H9 (cell line): ENCODE results near the gene TMEM169. TPM values are rescaled to one million over a fixed set of nuclear protein-coding genes. Genes with fewer than 3 reads are reported as not detected.

Experiments used
- DNase-seq: peaks from one replicate; pipeline ENCODE4 v3.0.0-alpha.2; 2017
- H2AFZ ChIP-seq: one replicate; pipeline ENCODE4 v1.6.1; 2013; ENCODE audit warnings: mild to moderate bottlenecking, low read length, control low read depth, moderate library complexity
- H2AK5ac ChIP-seq: 2 replicates; pipeline ENCODE4 v1.6.1; 2013; ENCODE audit warnings: low read length, control low read depth, mixed read lengths; ENCODE audit not compliant: insufficient read length
- H2BK120ac ChIP-seq: one replicate; pipeline ENCODE4 v1.6.1; 2013; ENCODE audit warnings: low read depth, mild to moderate bottlenecking, low read length, control low read depth, inconsistent platforms; ENCODE audit not compliant: poor library complexity, severe bottlenecking
- H2BK12ac ChIP-seq: 2 replicates; pipeline ENCODE4 v1.6.1; 2013; ENCODE audit warnings: low read length, control low read depth, mixed read lengths, low read depth; ENCODE audit not compliant: insufficient read length
- H2BK15ac ChIP-seq: 2 replicates; pipeline ENCODE4 v1.6.1; 2013; ENCODE audit warnings: low read depth, low read length, control low read depth
- H2BK20ac ChIP-seq: one replicate; pipeline ENCODE4 v1.6.1; 2013; ENCODE audit warnings: low read depth, mild to moderate bottlenecking, low read length, control low read depth, inconsistent platforms; ENCODE audit not compliant: poor library complexity, severe bottlenecking
- H2BK5ac ChIP-seq: 2 replicates; pipeline ENCODE4 v1.6.1; 2013; ENCODE audit warnings: low read length, control low read depth, mixed read lengths; ENCODE audit not compliant: insufficient read length
- H3K14ac ChIP-seq: 2 replicates; pipeline ENCODE4 v1.6.1; 2013; ENCODE audit warnings: low read length, control low read depth; ENCODE audit not compliant: insufficient read depth
- H3K18ac ChIP-seq: 2 replicates; pipeline ENCODE4 v1.6.1; 2013; ENCODE audit warnings: low read depth, mild to moderate bottlenecking, mixed read lengths, low read length, control low read depth; ENCODE audit not compliant: insufficient read length
- H3K23ac ChIP-seq: 2 replicates; pipeline ENCODE4 v1.6.1; 2013; ENCODE audit warnings: low read length, control low read depth, mixed read lengths, low read depth; ENCODE audit not compliant: insufficient read length
- H3K23me2 ChIP-seq: 2 replicates; pipeline ENCODE4 v1.6.1; 2013; ENCODE audit warnings: low read depth, mild to moderate bottlenecking, mixed read lengths, low read length, control low read depth; ENCODE audit not compliant: insufficient read length, poor library complexity, severe bottlenecking
- H3K27ac ChIP-seq: 2 replicates; pipeline ENCODE4 v1.5.1; 2013; ENCODE audit warnings: low read length, control low read depth, mixed read lengths, low read depth; ENCODE audit not compliant: insufficient read length
- H3K27me3 ChIP-seq: 2 replicates; pipeline ENCODE4 v1.6.1; 2013; ENCODE audit warnings: low read length, control low read depth, inconsistent platforms; ENCODE audit not compliant: insufficient read depth
- H3K4ac ChIP-seq: 2 replicates; pipeline ENCODE4 v1.6.1; 2013; ENCODE audit warnings: low read depth, mild to moderate bottlenecking, control low read depth, inconsistent platforms, low read length, moderate library complexity
- H3K4me1 ChIP-seq: 2 replicates; pipeline ENCODE4 v1.6.1; 2013; ENCODE audit warnings: low read length, control low read depth, inconsistent platforms; ENCODE audit not compliant: insufficient read depth
- H3K4me2 ChIP-seq: 2 replicates; pipeline ENCODE4 v1.6.1; 2013; ENCODE audit warnings: low read length, control low read depth, mixed read lengths; ENCODE audit not compliant: insufficient read length, insufficient read depth
- H3K56ac ChIP-seq: 2 replicates; pipeline ENCODE4 v1.6.1; 2013; ENCODE audit warnings: low read depth, mild to moderate bottlenecking, mixed read lengths, low read length, control low read depth; ENCODE audit not compliant: insufficient read length
- H3K79me1 ChIP-seq: 2 replicates; pipeline ENCODE4 v1.6.1; 2013; ENCODE audit warnings: low read depth, mild to moderate bottlenecking, moderate library complexity, low read length, control low read depth, inconsistent platforms; ENCODE audit not compliant: insufficient read depth, poor library complexity, severe bottlenecking
- H3K79me2 ChIP-seq: 2 replicates; pipeline ENCODE4 v1.6.1; 2013; ENCODE audit warnings: low read length, control low read depth, inconsistent platforms; ENCODE audit not compliant: insufficient read depth
- H3K9ac ChIP-seq: 2 replicates; pipeline ENCODE4 v1.6.1; 2013; ENCODE audit warnings: low read length, control low read depth, mixed read lengths; ENCODE audit not compliant: insufficient read length; ENCODE audit errors: extremely low read depth
- H3K9me3 ChIP-seq: one replicate; pipeline ENCODE4 v1.6.1; 2013; ENCODE audit warnings: low read depth, low read length, inconsistent platforms; ENCODE audit not compliant: control insufficient read depth
- H3T11ph ChIP-seq: one replicate; pipeline ENCODE4 v1.6.1; 2013; ENCODE audit warnings: mild to moderate bottlenecking, low read length, control low read depth, inconsistent platforms
- H4K20me1 ChIP-seq: one replicate; pipeline ENCODE4 v1.6.1; 2013; ENCODE audit not compliant: control insufficient read depth, insufficient read length, insufficient read depth
- H4K5ac ChIP-seq: 2 replicates; pipeline ENCODE4 v1.6.1; 2013; ENCODE audit warnings: low read depth, mild to moderate bottlenecking, mixed read lengths, low read length, control low read depth; ENCODE audit not compliant: insufficient read length
- H4K8ac ChIP-seq: replicated peaks from 2 replicates; pipeline ENCODE4 v1.6.1; 2013; ENCODE audit warnings: low read length, control low read depth, mixed read lengths, low read depth; ENCODE audit not compliant: insufficient read length
- H4K91ac ChIP-seq: 2 replicates; pipeline ENCODE4 v1.6.1; 2013; ENCODE audit warnings: low read depth, mild to moderate bottlenecking, moderate library complexity, mixed read lengths, low read length, control low read depth; ENCODE audit not compliant: insufficient read length
- H3K27ac Mint-ChIP-seq, 3 experiments: 2 replicates in 2 of 3; 3 replicates in 1 of 3; pipeline ENCODE4 v1.8.0; 2020 to 2021; ENCODE audit warnings: mixed read lengths in 3 of 3, mild to moderate bottlenecking in 1 of 3, moderate library complexity in 1 of 3
- H3K27me3 Mint-ChIP-seq: 2 replicates; pipeline ENCODE4 v1.8.0; 2021; ENCODE audit warnings: low read depth, mild to moderate bottlenecking, moderate library complexity, mixed read lengths
- H3K36me3 Mint-ChIP-seq, 3 experiments: 2 replicates in 2 of 3; 3 replicates in 1 of 3; pipeline ENCODE4 v1.8.0; 2020 to 2021; ENCODE audit warnings: low read depth in 3 of 3, mixed read lengths in 3 of 3; ENCODE audit not compliant: insufficient read depth in 1 of 3
- H3K4me1 Mint-ChIP-seq, 2 experiments: 2 replicates each; pipeline ENCODE4 v1.8.0; 2020; ENCODE audit warnings: mixed read lengths in 2 of 2
- H3K4me3 Mint-ChIP-seq, 2 experiments: 2 replicates in 1 of 2; 3 replicates in 1 of 2; pipeline ENCODE4 v1.8.0; 2020 to 2021; ENCODE audit warnings: mild to moderate bottlenecking in 2 of 2, mixed read lengths in 2 of 2, moderate library complexity in 1 of 2
- H3K9me3 Mint-ChIP-seq, 2 experiments: 2 replicates in 1 of 2; 3 replicates in 1 of 2; pipeline ENCODE4 v1.8.0; 2020; ENCODE audit warnings: mild to moderate bottlenecking in 2 of 2, mixed read lengths in 2 of 2, moderate library complexity in 1 of 2
- CTCF ChIP-seq: fragments of 200-600 bp; sonication (generic); conservative IDR thresholded peaks from 3 replicates; pipeline ENCODE4 v1.8.0; 2021; ENCODE audit warnings: antibody characterized with exemption, mild to moderate bottlenecking
- WGBS: extraction: QIAGEN DNeasy Blood & Tissue Kit; methylation state at CpG from one replicate; pipeline ENCODE4 v1.1.7; 2013; ENCODE audit warnings: missing lambda C conversion rate, low lambda C conversion rate, mixed read lengths; ENCODE audit not compliant: insufficient read length; ENCODE audit errors: extremely low coverage; 5-methylcytosine and 5-hydroxymethylcytosine counted together
- total RNA-seq: library from RNA; stranded (reverse); gene quantifications from 2 replicates; pipeline ENCODE4 v1.2.1, GENCODE V29; 2021

Gene TMEM169
- total RNA-seq, 1 experiment from 2014 or later, result 1.0 TPM

- Histone ChIP-seq H2BK20ac (no peak overlapping the region), H3K18ac (no peak overlapping the region), H2BK15ac (no peak overlapping the region), H3T11ph (no peak overlapping the region), H2BK12ac (no peak overlapping the region), H4K5ac (no peak overlapping the region), H2BK120ac (no peak overlapping the region), H3K79me2 (no peaks in the 10 kb centered on the region; the same call in none of the 2 replicates), H2AFZ (no peak overlapping the region), H4K91ac (no peak overlapping the region), H2BK5ac (no peak overlapping the region), H3K4me1 (no peaks in the 10 kb centered on the region), H3K23ac (no peak overlapping the region), H3K79me1 (peaks cover 3% of the 10 kb centered on the region), H2AK5ac (no peak overlapping the region), H3K56ac (no peak overlapping the region), H3K9me3 (no peaks in the 10 kb centered on the region), H3K4me2 (no peak overlapping the region), H4K8ac (no peak overlapping the region), H3K9ac (no peak overlapping the region), H3K23me2 (no peaks in the 10 kb centered on the region), H4K20me1 (no peaks in the 10 kb centered on the region), H3K14ac (no peak overlapping the region), H3K4ac (no peak overlapping the region), H3K27me3 (no peaks in the 10 kb centered on the region), H3K27ac (no peak overlapping the region)
- H3K27me3 Mint-ChIP-seq, result no peaks in the 10 kb centered on the region
- peaks cover 67 to 94% (median 91%) of the 10 kb centered on the region in 3 experiments for H3K36me3 Mint-ChIP-seq
- no peak for DNase-seq
- no peaks in the 10 kb centered on the region for H3K4me1 Mint-ChIP-seq
- H3K9me3 Mint-ChIP-seq, result no peaks in the 10 kb centered on the region
- TF ChIP-seq CTCF, result no peak
- 100% methylated on average over 1 of the region's 3 CpGs for WGBS
- no peak overlapping the region for H3K4me3 Mint-ChIP-seq
- peak overlapping the region in 1 of 3 experiments; percentile 24; a peak in 1 of 7 replicates for H3K27ac Mint-ChIP-seq
These were observed 49.6 kb downstream of the TMEM169 start for GRCh38 chr2:216131175-216131926.
